GM21528 (cell line): ENCODE measurements around the gene THADA.
"Not testable (repeated sequence)": the region's sequence is repeated elsewhere in the genome, so short reads cannot be mapped to it uniquely, and the experiment has no call there.

Experiments used
- ATAC-seq: cut with Tn5 transposase; IDR thresholded peaks from one replicate; pipeline ENCODE4 v1.9.1; 2021; ENCODE audit warnings: mild to moderate bottlenecking, moderate library complexity; ENCODE audit not compliant: unreplicated experiment, low FRiP score

THADA gene

GRCh38 chr2:43397821-43398220 lies 198.0 kb downstream of the THADA start:
- ATAC-seq, result no peak

- no peak for ATAC-seq
These were observed 198.4 kb downstream of the THADA start for GRCh38 chr2:43397411-43397810.

GRCh38 chr2:43396344-43396743 lies 199.5 kb downstream of the THADA start:
- not testable (repeated sequence) for ATAC-seq

- ATAC-seq, result no peak
These were observed 201.9 kb downstream of the THADA start for GRCh38 chr2:43393918-43394317.

GRCh38 chr2:43391878-43392215 lies 204.0 kb downstream of the THADA start:
- no peak for ATAC-seq

- ATAC-seq, result no peak
These were observed 204.5 kb downstream of the THADA start for GRCh38 chr2:43391201-43391877.

- no peak for ATAC-seq
These were observed 206.0 kb downstream of the THADA start for GRCh38 chr2:43389581-43390466.

- ATAC-seq, result no peak
These were observed 207.5 kb downstream of the THADA start for GRCh38 chr2:43388371-43388770.

GRCh38 chr2:43387092-43388062 lies 208.5 kb downstream of the THADA start:
- ATAC-seq, result peak; percentile 76

GRCh38 chr2:43386679-43387078 lies 209.2 kb downstream of the THADA start:
- not testable (repeated sequence) for ATAC-seq

- ATAC-seq, result no peak
These were observed 211.7 kb downstream of the THADA start for GRCh38 chr2:43384143-43384542.

GRCh38 chr2:43383533-43383932 lies 212.3 kb downstream of the THADA start:
- no peak for ATAC-seq

- no peak for ATAC-seq
These were observed 216.3 kb downstream of the THADA start for GRCh38 chr2:43379494-43379893.

GRCh38 chr2:43377327-43377726 lies 218.5 kb downstream of the THADA start:
- ATAC-seq, result no peak

- ATAC-seq, result no peak
These were observed 219.2 kb downstream of the THADA start for GRCh38 chr2:43376523-43377198.

- ATAC-seq, result no peak
These were observed 219.9 kb downstream of the THADA start for GRCh38 chr2:43375746-43376522.

GRCh38 chr2:43372416-43373081 lies 223.3 kb downstream of the THADA start:
- ATAC-seq, result no peak

GRCh38 chr2:43370705-43371104 lies 225.1 kb downstream of the THADA start:
- no peak for ATAC-seq

GRCh38 chr2:43370146-43370545 lies 225.7 kb downstream of the THADA start:
- ATAC-seq, result no peak
